ENCODE measurements around the gene RETREG1. TPM values are rescaled to one million over a fixed set of nuclear protein-coding genes. Genes with fewer than 3 reads are reported as not detected.

The RETREG1 gene
- total and polyA plus RNA-seq, 2 experiments from 2014 or later = 2.3 to 3.6 TPM

- H3K4me3 Mint-ChIP-seq = no peak overlapping the region
- H2AFZ ChIP-seq = no peak overlapping the region
- H3K4me1 Mint-ChIP-seq = no peaks in the 10 kb centered on the region
- no peaks in the 10 kb centered on the region for H3K36me3 Mint-ChIP-seq (ENCODE audit: low read depth)
- H3K4me3 ChIP-seq = no peak overlapping the region
- H3K9me2 ChIP-seq (ENCODE audit: insufficient read depth) = no peaks in the 10 kb centered on the region
- DNase-seq (ENCODE audit: low spot score) (no peak), ATAC-seq (no peak)
- H3K27ac Mint-ChIP-seq = no peak overlapping the region
- no peaks in the 10 kb centered on the region for H3F3A ChIP-seq (replicated peaks; ENCODE audit: low read depth)
- H4K20me1 ChIP-seq (replicated peaks; ENCODE audit: insufficient read depth) = no peaks in the 10 kb centered on the region
- H3K79me2 ChIP-seq (replicated peaks; ENCODE audit: insufficient read depth) = no peaks in the 10 kb centered on the region
- H3K4me2 ChIP-seq = no peak overlapping the region
- H3K9me3 Mint-ChIP-seq = no peaks in the 10 kb centered on the region; the same call in 2 of the 3 replicates
- no peak overlapping the region for H3K27ac ChIP-seq (ENCODE audit: low read depth)
- H3K27me3 Mint-ChIP-seq (ENCODE audit: insufficient read depth, low read depth, poor library complexity) = peaks cover 1% of the 10 kb centered on the region
- H3K4me1 ChIP-seq (ENCODE audit: insufficient read depth) = no peaks in the 10 kb centered on the region
- H3K36me3 ChIP-seq (ENCODE audit: insufficient read depth) = no peaks in the 10 kb centered on the region
- no peak for TF ChIP-seq NANOG (IDR thresholded peaks at IDR 0.05; ENCODE audit: borderline replicate concordance)
- TF ChIP-seq EZH2 (IDR thresholded peaks at IDR 0.05; ENCODE audit: low read depth, unreplicated experiment) = no peak
- TF ChIP-seq ZNF462 (CRISPR knock-in tag; IDR thresholded peaks at IDR 0.05) = no peak
- no peak for TF ChIP-seq ZNF114 (CRISPR knock-in tag; IDR thresholded peaks at IDR 0.05)
- no peaks in the 10 kb centered on the region for H3K27me3 ChIP-seq (ENCODE audit: insufficient read depth)
Observed at GRCh38 chr5:16480821-16481538, 135.8 kb downstream of the RETREG1 start.

GRCh38 chr5:16480144-16480543 is 136.7 kb downstream of the RETREG1 start:
- H3K36me3 Mint-ChIP-seq (ENCODE audit: low read depth) = no peaks in the 10 kb centered on the region
- Histone ChIP-seq H2AFZ (no peak overlapping the region), H3K4me2 (no peak overlapping the region), H4K20me1 (replicated peaks; ENCODE audit: insufficient read depth) (no peaks in the 10 kb centered on the region), H3K9me2 (ENCODE audit: insufficient read depth) (no peaks in the 10 kb centered on the region), H3K36me3 (ENCODE audit: insufficient read depth) (no peaks in the 10 kb centered on the region), H3K4me3 (no peak overlapping the region), H3K79me2 (replicated peaks; ENCODE audit: insufficient read depth) (no peaks in the 10 kb centered on the region), H3K4me1 (ENCODE audit: insufficient read depth) (no peaks in the 10 kb centered on the region), H3K27ac (ENCODE audit: low read depth) (no peak overlapping the region), H3F3A (replicated peaks; ENCODE audit: low read depth) (no peaks in the 10 kb centered on the region), H3K27me3 (ENCODE audit: insufficient read depth) (no peaks in the 10 kb centered on the region)
- no peaks in the 10 kb centered on the region for H3K4me1 Mint-ChIP-seq
- no peak for DNase-seq (ENCODE audit: low spot score)
- no peak overlapping the region for H3K27ac Mint-ChIP-seq
- H3K4me3 Mint-ChIP-seq = no peak overlapping the region
- H3K27me3 Mint-ChIP-seq (ENCODE audit: insufficient read depth, low read depth, poor library complexity) = peaks cover 1% of the 10 kb centered on the region
- no peak for ATAC-seq
- no peaks in the 10 kb centered on the region; the same call in 2 of the 3 replicates for H3K9me3 Mint-ChIP-seq
- TF ChIP-seq JUNB (IDR thresholded peaks at IDR 0.05; ENCODE audit: unreplicated experiment) (no peak), ZNF331 (CRISPR knock-in tag; IDR thresholded peaks at IDR 0.05; ENCODE audit: low read depth) (no peak), POLR2AphosphoS5 (IDR thresholded peaks at IDR 0.05; ENCODE audit: low read depth) (no peak)

All from GM23338 (cell line).